GM10248 (cell line): Measurements from ENCODE around the gene CLK1.

Experiments
- CTCF ChIA-PET: fragments of 300-600 bp; sonication (Branson Sonifier 250); formaldehyde crosslinking; extraction: SDS; loops from one replicate; lab custom pipeline; 2021; ENCODE audit warnings: antibody characterized with exemption; lab: Yijun Ruan, JAX
- POLR2A ChIA-PET: fragments of 350-650 bp; sonication (Branson Sonifier 250); formaldehyde crosslinking; extraction: SDS; loops from one replicate; lab custom pipeline; 2020; ENCODE audit warnings: antibody characterized with exemption; lab: Yijun Ruan, JAX
- DNase-seq: peaks from one replicate; pipeline ENCODE4 v3.0.0; 2012; ENCODE audit errors: extremely low spot score
- CTCF ChIP-seq: IDR thresholded peaks from 2 replicates; pipeline ENCODE4 v1.5.1; 2012; ENCODE audit warnings: mild to moderate bottlenecking, low read depth; ENCODE audit errors: extremely low read depth, missing control alignments, control extremely low read depth

Gene CLK1

DNA sequence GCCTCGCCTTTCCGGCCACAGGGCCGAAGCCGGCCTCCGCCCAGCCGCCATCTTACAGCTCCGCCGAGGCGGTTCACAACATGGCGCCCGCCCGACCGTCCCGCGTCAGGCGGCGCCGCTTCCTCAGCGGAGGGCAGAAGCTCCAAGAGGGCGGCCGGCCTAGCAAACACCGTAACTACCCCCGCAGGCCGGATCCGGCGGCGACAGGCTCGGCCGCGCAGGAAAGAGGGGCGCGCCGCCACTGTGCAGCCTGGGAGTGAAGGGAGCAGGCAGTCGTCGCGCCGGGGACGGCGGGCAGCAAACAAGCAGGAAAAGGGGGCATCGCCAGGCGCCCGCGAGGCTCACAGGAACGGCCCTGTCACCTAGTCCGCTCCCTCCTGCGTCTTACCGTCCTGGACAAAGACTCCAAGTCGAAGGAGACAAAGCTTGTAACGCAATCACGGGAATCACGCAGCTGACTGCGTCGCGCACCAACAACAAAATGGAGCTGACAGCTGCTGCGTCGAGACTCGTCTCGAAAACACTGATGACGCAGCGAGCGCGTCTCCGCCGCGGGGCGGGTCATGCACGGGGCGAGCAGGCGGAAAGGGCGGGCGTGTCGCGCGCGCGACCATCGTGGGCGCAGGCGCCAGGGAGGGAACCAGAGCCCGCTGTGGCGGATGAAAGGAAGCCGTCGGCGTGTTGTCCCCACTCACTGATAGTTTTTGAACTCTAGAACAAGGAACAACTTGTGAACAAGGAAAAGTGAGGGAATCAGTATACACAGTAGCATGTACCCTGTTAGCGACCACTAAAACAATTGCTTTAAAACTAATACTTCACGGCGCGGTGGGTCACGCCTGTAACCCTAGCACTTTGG is at the start of gene CLK1:
Gene CLK1, minus strand, starts transcription at position 483 of the 859 bp plus-strand sequence. CDS start 2,796 bp downstream, outside the sequence.
- ChIA-PET POLR2A (interaction anchor here (0.5 to 2.0 kb wide), 19 partner anchors 9 to 916 kb away, joined by 3 to 23 read pairs (median 5); partner anchors contain the start of genes ALS2, NIF3L1 and PPIL3), CTCF (interaction anchor here (1.3 to 2.0 kb wide), 3 partner anchors 12 to 368 kb away, joined by 3 to 7 read pairs (median 3); no protein-coding TSS in a partner anchor)
- no peak for TF ChIP-seq CTCF
- peak; percentile 96 for DNase-seq

GRCh38 chr2:200913654-200914053 is 49.2 kb upstream of the CLK1 start:
- no peak for TF ChIP-seq CTCF
- DNase-seq: no peak
- ChIA-PET CTCF (interaction anchor here (0.8 to 1.6 kb wide), 4 partner anchors 156 to 319 kb away, joined by 3 to 5 read pairs (median 4); no protein-coding TSS in a partner anchor), POLR2A (no interaction called here)

DNA sequence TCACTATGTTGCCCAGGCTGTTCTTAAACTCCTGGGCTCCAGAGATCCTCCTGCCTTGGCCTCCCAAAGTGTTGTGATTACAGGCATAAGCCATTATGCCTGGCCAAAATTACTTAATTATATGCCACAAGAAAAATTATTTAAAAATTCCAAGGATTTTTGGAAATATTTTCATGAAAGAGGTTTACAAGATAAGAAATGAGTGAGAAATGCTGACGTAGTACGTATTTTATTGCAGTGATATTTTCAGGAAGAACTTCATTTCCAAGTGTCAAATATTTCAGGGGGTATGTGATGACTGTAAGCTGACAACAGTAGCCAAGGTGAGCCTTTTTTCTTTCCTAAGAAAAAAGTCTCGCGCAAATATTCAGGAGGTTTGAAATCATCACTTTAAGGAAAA is 45.5 kb upstream of the CLK1 start:
- POLR2A ChIA-PET: no interaction called here

DNA sequence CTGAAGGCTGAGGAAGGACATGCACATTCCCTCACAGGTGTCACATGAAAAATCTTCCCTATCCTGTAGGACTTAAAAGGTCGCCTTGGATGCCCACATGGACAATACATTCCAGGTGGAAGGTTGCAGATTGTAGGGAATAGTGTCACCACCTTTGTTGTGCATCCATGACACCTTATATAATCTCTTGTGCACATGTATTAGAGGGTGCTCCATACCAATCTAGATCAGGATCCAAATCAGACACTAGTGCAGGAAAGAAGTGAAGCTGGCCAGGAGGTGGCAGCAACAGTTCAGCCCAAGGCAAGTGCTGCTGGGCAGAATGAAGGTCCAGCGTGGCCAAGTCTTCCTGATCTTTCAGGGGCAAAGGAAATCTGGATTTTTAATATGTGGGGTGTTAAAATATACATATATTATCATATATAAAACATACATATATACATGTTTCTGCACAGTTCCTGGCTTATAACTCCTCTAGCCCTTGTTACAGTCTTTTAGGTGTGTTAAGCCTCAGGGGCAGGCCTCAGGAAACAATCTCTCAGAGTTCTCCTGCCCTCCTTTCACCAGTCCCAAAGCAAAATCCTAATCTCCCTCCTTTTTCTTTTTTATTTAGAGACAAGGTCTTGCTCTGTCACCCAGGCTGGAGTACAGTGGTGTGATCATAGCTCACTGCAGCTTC is 41.3 kb upstream of the CLK1 start:
- peak; percentile 82 for TF ChIP-seq CTCF
- ChIA-PET POLR2A (interaction anchor here (1.2 kb wide), 1 partner anchor 163 kb away, joined by 3 read pairs; no protein-coding TSS in a partner anchor), CTCF (interaction anchor here (0.8 to 8.0 kb wide), 40 partner anchors 9 to 458 kb away, joined by 3 to 166 read pairs (median 4); partner anchors contain the start of genes CASP10, CFLAR, CLK1 and HYCC2)
- DNase-seq: peak; percentile 64

More for the DNA sequence above, 45.5 kb upstream of the CLK1 start:
- TF ChIP-seq CTCF: no peak
- no peak for DNase-seq
- CTCF ChIA-PET: interaction anchor here (1.1 to 3.6 kb wide), 3 partner anchors 9 to 268 kb away, joined by 3 to 13 read pairs (median 4); no protein-coding TSS in a partner anchor

DNA sequence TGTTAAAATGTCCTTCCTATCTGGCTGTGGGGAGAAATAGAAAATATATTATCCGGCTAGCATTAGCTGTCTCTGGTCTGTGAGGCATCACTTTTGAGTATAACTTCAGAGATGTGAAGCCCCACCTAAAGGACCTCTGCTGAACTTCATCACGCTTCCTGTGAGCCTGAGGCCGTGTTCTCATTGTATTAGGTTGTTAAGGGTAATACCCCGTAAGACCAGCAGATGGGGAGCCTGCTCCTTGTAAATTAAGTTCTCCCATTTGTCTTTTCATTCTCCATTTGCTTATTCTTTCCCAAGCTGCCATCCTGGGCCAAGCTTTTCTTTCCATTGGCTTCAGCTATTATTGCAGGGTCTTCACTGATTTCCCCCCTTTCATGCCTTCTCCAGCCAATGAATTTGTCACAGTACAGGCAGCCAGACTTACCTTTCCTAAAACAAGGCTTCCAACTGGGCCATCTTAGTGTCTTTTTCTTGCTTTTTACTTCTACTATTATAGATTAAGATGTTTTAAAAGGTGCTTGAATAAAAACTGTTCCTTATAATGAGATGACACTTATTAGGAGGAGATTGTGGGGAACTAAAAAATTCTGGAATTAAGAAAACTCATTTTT is 37.1 kb upstream of the CLK1 start:
- peak; percentile 64 for TF ChIP-seq CTCF
- peak; percentile 82 for DNase-seq
- POLR2A ChIA-PET: no interaction called here
- CTCF ChIA-PET: interaction anchor here (0.6 to 8.0 kb wide), 32 partner anchors 9 to 493 kb away, joined by 3 to 166 read pairs (median 3); partner anchors contain the start of genes CASP10, HYCC2, NDUFB3 and NIF3L1
